HG02852 (cell line): ENCODE measurements around the gene NDUFA12.

Experiments
- ATAC-seq: cut with Tn5 transposase; IDR thresholded peaks from one replicate; pipeline ENCODE4 v1.9.1; 2021; ENCODE audit warnings: mild to moderate bottlenecking, moderate library complexity; ENCODE audit not compliant: unreplicated experiment

NDUFA12 gene

DNA sequence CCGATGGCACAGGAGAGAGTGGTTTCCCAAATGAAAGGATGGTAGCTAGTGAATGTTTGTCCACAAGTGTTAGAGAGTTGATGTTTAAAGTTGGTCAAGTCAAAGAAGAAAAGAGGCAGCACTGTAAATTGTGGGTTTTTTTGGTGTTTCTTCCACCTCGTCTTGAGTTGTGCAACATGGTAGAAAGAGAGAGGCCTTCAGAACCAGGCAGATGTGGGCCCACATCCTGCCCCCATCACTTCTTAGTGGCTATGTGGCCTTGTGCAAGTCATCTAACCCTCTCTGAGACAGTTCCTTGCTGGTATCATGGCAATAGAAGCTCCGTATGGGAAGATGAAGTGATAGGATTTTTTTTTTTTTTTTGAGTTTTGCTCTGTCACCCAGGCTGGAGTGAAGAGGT lies 60.8 kb downstream of the NDUFA12 start:
- ATAC-seq, result no peak

DNA sequence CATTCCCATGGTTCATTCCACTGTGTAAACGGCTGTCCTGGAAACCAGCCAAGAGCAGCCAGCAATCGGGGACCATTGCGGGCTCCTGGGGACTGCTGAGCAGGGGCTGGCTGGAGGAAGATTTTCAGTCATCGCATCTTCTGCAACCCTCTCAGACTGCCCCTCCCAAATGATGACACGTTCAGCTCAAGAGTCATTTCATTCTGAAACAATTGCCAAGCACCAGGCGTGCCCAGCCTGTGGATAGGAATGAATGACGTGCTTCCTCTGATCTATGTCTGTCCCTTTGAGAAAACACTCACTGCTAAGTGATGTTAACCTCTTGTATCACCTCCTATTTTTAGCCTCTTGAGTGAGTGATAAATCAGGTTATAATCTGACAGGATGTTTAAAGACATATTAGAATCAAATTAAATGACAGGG lies 62.0 kb downstream of the NDUFA12 start:
- ATAC-seq, result peak; percentile 70

DNA sequence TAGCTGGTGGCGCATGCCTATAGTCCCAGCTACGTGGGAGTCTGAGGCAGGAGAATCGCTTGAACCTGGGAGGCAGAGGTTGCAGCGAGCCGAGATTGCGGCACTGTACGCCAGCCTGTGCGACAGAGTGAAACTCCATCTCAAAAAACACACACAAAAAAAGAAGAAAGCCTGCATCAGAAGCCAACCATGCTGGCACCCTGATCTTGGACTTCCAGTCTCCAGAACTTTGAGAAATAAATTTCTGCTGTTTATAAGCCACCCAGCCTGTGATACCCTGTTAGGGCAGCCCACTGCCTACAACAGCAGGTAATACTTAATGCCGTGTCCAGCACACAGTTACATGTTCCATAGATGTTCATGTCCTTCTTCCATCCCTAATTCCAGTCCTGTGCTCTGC lies 62.7 kb downstream of the NDUFA12 start:
- ATAC-seq, result no peak

DNA sequence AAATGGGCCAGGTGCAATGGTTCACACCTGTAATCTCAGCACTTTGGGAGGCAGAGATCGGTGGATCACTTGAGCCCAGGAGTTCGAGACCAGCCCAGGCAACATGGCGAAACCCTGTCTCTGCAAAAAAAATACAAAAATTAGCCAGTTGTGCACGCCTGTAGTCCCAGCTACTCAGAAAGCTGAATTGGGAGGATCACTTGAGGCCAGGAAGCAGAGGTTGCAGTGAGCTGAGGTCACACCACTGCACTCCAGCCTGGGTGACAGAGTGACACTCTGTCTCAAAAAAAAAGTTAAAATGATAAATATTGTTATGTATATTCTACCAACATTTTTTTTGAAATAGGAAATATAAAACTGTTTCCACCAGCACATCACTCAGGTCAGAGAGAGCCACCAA lies 64.9 kb downstream of the NDUFA12 start:
- no peak for ATAC-seq

DNA sequence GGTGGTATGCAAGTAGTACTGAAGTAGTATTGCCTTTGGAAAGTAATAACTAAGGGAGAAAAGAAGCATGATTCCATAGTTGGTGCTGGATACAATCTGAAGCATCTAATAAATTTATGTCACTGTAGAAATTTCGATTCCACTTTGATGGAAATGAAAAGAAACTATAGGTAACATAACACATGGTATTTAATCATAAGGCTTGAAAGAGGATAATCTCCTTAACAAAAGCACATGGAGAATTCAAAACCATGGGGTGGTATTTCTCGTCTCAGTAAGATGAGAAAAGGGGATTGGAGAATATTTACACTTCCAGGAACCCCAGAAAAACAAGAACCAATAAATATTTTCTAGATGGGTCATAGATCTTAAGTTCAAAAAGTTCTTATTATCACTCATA lies 72.7 kb downstream of the NDUFA12 start:
- ATAC-seq, result no peak

DNA sequence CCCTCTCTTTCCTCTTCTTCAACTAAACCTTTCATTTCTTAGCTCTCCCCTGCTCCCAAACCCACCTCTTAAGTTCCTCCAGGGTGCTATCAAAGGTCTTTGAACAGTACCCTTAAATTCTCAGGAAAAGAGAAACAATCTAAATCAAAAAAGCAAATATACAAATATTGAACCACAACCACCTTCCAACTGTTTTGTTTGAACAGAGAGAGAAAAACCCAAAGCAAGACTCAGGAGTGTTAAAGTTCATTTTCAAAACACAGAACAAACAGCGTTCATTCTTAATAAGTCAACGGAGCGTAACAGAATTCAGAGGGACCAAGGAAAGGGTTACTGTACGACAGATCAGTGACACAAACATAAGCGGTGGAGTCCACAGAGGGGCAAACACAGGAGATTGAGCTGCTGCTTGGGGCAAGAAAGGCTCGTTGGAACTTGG lies 73.3 kb downstream of the NDUFA12 start:
- ATAC-seq, result no peak

DNA sequence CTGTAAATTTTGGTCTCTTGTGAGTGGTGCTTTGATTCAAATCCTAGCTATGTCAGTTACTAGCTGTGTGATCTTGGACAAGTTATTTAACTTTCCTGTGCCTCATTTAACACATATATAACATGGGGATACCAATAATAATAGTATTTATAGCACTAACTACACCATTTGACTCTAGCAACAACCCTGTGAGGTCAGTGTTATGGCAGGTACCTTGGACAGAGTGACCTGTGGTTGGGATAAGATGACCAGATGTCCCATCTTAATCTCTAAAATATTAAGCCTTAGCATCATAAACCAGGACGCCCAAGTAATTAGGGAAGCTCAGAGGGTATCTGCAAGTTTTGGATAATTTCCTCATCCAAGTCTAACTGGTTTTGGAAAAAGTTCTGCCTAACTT lies 73.7 kb downstream of the NDUFA12 start:
- no peak for ATAC-seq

DNA sequence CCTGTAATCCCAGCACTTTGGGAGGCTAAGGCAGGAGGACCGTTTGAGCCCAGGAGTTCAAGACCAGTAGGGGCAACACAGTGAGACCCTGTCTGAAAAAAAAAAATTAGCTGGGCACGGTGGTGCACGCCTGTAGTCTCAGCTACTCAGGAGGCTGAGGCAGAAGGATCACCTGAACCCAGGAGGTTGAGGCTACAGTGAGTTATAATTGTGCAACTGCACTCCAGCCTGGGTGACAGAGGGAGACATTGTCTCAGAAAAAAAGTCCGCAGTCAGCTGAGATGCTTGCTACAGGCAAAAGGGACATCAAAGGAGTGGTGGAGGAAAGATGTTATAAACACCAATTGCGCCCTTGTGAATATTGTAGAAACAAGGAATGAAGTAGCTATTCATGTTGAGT lies 77.8 kb downstream of the NDUFA12 start:
- no peak for ATAC-seq

DNA sequence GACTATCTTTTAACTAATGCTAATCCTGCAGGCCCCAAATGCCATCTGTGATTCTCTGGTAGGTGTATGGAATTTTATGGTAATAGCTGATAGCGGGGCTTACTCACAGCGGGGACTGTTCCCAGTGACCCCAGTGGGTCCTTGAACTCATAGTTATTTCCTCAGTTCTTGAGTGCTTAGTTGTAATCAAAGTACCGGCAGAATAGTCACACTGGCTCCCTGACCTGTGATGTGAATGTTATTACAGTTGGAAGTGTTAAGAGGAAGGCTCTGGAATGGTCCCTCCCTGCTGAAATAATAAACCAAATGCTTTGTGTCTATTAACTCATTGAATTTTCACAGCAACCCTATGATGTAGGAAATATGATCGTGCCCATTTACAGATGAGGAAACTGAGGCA lies 78.3 kb downstream of the NDUFA12 start:
- ATAC-seq, result no peak

DNA sequence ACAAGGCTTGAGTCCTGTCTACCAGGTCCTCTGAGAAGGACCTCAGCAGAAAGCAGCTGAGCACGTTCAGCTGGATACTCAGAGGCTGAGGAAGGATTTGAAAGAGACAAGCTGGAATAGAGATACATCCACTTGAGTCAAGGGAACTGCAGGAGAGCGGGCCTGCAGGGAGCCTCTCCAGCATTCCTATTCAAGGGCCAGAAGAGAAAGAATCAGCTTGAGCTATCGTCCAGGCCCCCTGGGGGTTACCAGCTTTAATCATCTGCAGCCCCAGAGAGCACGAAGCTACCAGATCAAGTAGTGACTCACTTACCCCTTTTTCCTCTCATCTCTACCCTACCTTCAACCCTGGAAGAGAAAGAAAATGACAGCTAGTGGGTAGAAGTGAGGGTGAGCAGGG lies 80.9 kb downstream of the NDUFA12 start:
- no peak for ATAC-seq
